ENCODE measurements around the gene KHK.

- no peak for TF ChIP-seq CTCF (IDR thresholded peaks at IDR 0.05; ENCODE audit: low read depth, low read length)
- no peak for TF ChIP-seq EZH2phosphoT487 (IDR thresholded peaks at IDR 0.05; ENCODE audit: low read depth)
Measured at GRCh38 chr2:27081984-27082772, 4.4 kb upstream of the KHK start.
